Neural progenitor cell (in vitro differentiated cells): ENCODE results near the gene ADAMTS6.

ENCODE experiments used
- CTCF ChIP-seq: fragments of 200-600 bp; sonication (generic); IDR thresholded peaks from 2 replicates; pipeline ENCODE4 v1.5.1; 2017; ENCODE audit warnings: antibody characterized with exemption, mild to moderate bottlenecking
- EZH2 ChIP-seq: fragments of 200-600 bp; sonication (generic); IDR thresholded peaks from 2 replicates; pipeline ENCODE4 v1.6.1; 2017; ENCODE audit warnings: antibody characterized with exemption, mild to moderate bottlenecking, moderate library complexity
- EZH2phosphoT487 ChIP-seq: fragments of 200-600 bp; sonication (generic); IDR thresholded peaks from 2 replicates; pipeline ENCODE4 v1.6.1; 2017; ENCODE audit warnings: antibody characterized with exemption

GRCh38 chr5:65320250-65320649 is 161.5 kb downstream of the ADAMTS6 start:
- no peak for TF ChIP-seq CTCF
- TF ChIP-seq EZH2, result no peak
- no peak for TF ChIP-seq EZH2phosphoT487
